ENCODE data around the gene SPATA12.

GRCh38 chr3:57012847-57013246 lies 47.6 kb upstream of the SPATA12 start:
- TF ChIP-seq CTCF (IDR thresholded peaks at IDR 0.05; ENCODE audit: insufficient read depth, low read length, poor library complexity, severe bottlenecking) (no peak), EZH2phosphoT487 (conservative IDR thresholded peaks at IDR 0.05; ENCODE audit: low read length) (no peak)
